ENCODE measurements around the gene OGDH.

Gene OGDH

GRCh38 chr7:44752822-44753221 lies 146.4 kb downstream of the OGDH start:
- H3K4me3 ChIP-seq (ENCODE audit: low read depth, low read length): no peak overlapping the region
- TF ChIP-seq CTCF (IDR thresholded peaks at IDR 0.05; ENCODE audit: low read depth, low read length, missing control alignments): no peak
- no peak for DNase-seq (ENCODE audit: low read depth)
- in situ Hi-C loops (cut with HindIII; ENCODE audit: low sequenced_read_pairs): no loop called here

- in situ Hi-C loops (cut with HindIII; ENCODE audit: low sequenced_read_pairs): no loop called here
- TF ChIP-seq CTCF (IDR thresholded peaks at IDR 0.05; ENCODE audit: low read depth, low read length, missing control alignments): no peak
- H3K4me3 ChIP-seq (ENCODE audit: low read depth, low read length): no peak overlapping the region
- DNase-seq (ENCODE audit: low read depth): no peak
These were observed 148.6 kb downstream of the OGDH start for GRCh38 chr7:44754802-44755697.

GRCh38 chr7:44755698-44756627 lies 149.5 kb downstream of the OGDH start:
- in situ Hi-C loops (cut with HindIII; ENCODE audit: low sequenced_read_pairs): no loop called here
- TF ChIP-seq CTCF (IDR thresholded peaks at IDR 0.05; ENCODE audit: low read depth, low read length, missing control alignments): no peak
- H3K4me3 ChIP-seq (ENCODE audit: low read depth, low read length): no peak overlapping the region
- DNase-seq (ENCODE audit: low read depth): no peak

GRCh38 chr7:44756904-44757303 lies 150.5 kb downstream of the OGDH start:
- H3K4me3 ChIP-seq (ENCODE audit: low read depth, low read length): no peak overlapping the region

GRCh38 chr7:44757311-44757710 lies 150.9 kb downstream of the OGDH start:
- H3K4me3 ChIP-seq (ENCODE audit: low read depth, low read length): no peak overlapping the region
- peak; percentile 27 for DNase-seq (ENCODE audit: low read depth)
- in situ Hi-C loops (cut with HindIII; ENCODE audit: low sequenced_read_pairs): no loop called here
- TF ChIP-seq CTCF (IDR thresholded peaks at IDR 0.05; ENCODE audit: low read depth, low read length, missing control alignments): no peak

More at GRCh38 chr7:44756904-44757303, 150.5 kb downstream of the OGDH start:
- TF ChIP-seq CTCF (IDR thresholded peaks at IDR 0.05; ENCODE audit: low read depth, low read length, missing control alignments): no peak
- DNase-seq (ENCODE audit: low read depth): no peak
- in situ Hi-C loops (cut with HindIII; ENCODE audit: low sequenced_read_pairs): no loop called here

GRCh38 chr7:44757739-44758138 lies 151.3 kb downstream of the OGDH start:
- H3K4me3 ChIP-seq (ENCODE audit: low read depth, low read length): no peak overlapping the region
- DNase-seq (ENCODE audit: low read depth): no peak
- TF ChIP-seq CTCF (IDR thresholded peaks at IDR 0.05; ENCODE audit: low read depth, low read length, missing control alignments): no peak
- in situ Hi-C loops (cut with HindIII; ENCODE audit: low sequenced_read_pairs): no loop called here
